SHP77 (cell line): Measurements from ENCODE around the gene CCAR1.
"Not testable (repeated sequence)": the region's sequence is repeated elsewhere in the genome, so short reads cannot be mapped to it uniquely, and the experiment has no call there.

ENCODE experiments used
- DNase-seq, 2 experiments: peaks; one replicate each; lab custom pipeline; 2025; lab: John Stamatoyannopoulos, UW

Gene CCAR1

GRCh38 chr10:68828833-68829232 lies 107.8 kb downstream of the CCAR1 start:
- DNase-seq: no peak

- DNase-seq: no peak
Observed at GRCh38 chr10:68829521-68829920, 108.5 kb downstream of the CCAR1 start.

- no peak for DNase-seq
Observed at GRCh38 chr10:68829952-68830351, 108.9 kb downstream of the CCAR1 start.

DNA sequence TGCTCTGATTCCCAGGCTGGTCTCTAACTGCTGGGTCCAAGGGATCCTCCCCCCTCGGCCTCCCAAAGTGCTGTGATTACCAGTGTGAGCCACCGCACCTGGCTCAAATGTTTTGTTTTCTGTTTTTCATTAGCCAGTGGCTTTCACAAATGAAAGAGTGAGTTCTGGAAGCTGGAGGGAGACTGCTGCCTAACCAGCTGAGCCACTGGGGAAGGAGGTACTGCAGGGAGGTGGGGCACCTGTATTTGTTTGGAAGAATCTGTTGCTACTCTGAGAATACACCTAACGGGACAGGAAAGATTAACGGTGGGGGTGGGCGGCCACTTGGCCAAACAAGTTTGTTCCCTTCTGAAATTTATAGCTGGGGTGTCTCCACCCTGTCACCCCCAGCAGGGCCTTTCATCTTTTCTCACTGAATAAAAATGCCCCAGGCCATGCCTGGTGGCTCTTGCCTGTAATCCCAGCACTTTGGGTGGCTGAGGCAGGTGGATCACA lies 111.0 kb downstream of the CCAR1 start:
- no peak for DNase-seq

DNA sequence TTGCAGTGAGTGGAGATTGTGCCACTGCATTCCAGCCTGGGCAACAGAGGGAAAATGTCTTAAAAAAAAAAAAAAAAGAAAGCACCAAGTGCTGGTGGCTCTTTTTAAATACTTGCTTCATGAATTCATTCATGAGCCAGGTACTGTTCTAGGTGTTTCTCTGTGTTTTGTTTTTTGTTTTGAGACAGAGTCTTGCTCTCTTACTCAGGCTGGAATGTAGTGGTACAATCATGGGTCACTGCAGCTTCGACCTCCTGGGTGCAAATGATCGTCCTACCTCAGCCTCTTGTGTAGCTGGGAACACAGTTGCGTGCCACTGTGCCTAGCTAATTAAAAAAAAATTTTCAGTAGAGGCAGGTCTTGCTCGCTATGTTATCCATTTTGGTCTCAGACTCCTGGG lies 111.6 kb downstream of the CCAR1 start:
- no peak for DNase-seq

DNA sequence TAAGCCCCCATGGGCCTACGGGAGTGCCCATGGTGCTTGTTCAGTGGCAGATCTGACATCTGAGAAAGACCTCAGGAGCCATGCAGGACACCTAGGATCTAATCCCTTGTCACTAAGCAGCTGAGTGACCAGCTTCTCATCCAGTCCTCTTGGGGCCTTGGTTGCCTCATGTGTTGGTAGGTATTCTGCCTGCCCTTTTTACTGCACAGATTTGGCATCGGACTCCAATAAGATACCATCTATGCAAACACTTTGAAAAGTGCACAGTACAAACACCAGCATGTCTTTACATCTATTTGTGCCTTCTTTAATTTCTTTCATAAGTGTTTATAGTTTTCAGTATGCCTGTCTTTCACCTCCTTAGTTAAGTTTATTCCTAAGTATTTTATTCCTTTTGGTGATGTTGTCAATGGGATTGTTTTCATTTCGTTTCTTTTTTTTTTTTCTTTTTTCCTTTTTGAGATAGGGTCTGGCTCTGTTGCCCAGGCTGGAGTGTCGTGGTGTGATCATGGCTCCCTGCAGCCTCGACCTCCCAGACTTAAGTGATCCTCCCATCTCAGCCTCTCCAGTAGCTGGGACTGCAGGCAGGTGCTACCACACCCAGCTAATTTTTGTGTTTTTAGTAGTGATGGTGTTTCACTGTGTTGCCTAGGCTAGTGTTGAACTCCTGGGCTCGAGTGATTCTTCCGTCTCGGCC lies 116.7 kb downstream of the CCAR1 start:
- no peak for DNase-seq

DNA sequence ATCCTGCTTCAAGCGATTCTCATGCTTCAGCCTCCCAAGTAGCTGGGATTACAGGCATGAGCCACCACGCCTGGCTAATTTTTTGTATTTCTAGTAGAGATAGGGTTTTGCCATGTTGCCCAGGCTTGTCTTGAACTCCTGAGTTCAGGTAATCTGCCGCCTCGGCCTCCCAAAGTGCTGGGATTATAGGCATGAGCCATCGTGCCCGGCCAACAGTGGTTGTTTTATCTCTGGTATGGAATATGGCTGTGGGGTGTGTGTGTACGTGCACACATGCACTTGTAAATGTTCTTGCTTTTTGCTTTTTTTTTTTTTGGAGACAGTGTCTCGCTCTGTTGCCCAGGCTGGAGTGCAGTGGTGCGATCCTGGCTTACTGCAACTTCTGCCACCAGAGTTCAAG lies 119.6 kb downstream of the CCAR1 start:
- DNase-seq: not testable (repeated sequence)
